ENCODE measurements around the gene PDK2.
A peak's percentile ranks its signal among the peaks of the same experiment; 100 is the strongest.

PDK2 gene

DNA sequence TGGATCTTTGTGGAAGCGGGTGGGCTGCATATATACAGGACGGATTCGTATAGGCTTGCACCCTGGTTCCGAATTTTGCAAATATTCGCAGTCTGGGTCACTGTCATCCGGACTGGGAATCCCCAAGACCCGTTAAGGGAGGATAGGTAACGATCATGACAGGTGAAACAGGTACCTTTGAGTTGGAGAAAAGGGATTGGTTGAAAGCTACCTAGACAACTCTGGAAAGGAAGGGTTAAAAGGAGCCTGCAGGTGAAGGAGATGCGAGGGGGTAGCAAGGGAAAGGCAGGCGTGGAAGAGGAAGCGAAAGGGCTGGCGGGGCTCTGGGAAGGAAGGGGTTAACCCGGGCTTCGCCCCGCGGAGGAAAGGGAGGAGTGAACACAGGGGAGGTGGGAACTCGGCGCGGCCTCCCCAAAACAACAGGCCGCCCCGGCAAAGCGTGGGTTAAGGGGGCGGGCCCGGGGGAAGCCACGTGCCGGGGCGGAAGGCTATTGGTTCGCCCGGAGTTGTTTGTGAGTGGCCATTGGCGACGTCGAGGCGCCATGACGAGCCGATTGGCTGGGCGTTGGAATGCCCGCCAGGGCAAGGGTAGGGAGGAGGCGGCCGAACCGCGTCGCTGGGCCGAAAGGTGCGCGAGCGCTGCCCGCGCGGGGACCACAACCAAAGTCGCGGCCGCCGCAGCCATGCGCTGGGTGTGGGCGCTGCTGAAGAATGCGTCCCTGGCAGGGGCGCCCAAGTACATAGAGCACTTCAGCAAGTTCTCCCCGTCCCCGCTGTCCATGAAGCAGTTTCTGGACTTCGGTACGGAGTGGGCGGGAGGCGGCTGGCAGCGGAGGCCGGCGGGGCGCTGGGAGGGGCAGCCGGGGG is at the start of gene PDK2:
Gene PDK2 (plus strand): TSS at position 599 of the 867 bp plus-strand sequence. CDS start 85 bp downstream, at position 684.
- peak; percentile 86 for DNase-seq (ENCODE audit: low read depth, low spot score)

DNA sequence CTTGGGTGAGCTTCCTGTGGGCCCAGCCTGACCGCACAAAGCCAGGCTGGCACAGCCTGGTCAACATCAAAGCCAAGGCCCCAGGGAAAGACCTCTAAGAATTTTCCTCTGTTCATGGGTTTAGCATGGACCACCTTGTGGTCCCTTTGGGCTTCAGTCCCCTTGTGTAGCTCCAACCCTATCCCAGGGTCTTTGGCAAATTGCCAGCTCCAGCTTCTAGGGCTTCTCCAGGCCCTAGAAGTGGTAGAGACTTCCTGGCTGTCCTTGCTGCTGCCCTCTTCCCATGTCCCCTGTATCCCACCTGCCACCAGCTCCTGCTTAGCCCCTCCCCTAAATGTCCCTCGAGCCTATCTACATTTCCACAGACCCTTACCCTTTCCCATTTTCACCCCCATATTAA is 49.0 kb upstream of the PDK2 start:
- DNase-seq (ENCODE audit: low read depth, low spot score): no peak

- DNase-seq (ENCODE audit: low read depth, low spot score): no peak
Measured at GRCh38 chr17:50046667-50047066, 48.5 kb upstream of the PDK2 start.

GRCh38 chr17:50047083-50047482 is 48.1 kb upstream of the PDK2 start:
- no peak for DNase-seq (ENCODE audit: low read depth, low spot score)

DNA sequence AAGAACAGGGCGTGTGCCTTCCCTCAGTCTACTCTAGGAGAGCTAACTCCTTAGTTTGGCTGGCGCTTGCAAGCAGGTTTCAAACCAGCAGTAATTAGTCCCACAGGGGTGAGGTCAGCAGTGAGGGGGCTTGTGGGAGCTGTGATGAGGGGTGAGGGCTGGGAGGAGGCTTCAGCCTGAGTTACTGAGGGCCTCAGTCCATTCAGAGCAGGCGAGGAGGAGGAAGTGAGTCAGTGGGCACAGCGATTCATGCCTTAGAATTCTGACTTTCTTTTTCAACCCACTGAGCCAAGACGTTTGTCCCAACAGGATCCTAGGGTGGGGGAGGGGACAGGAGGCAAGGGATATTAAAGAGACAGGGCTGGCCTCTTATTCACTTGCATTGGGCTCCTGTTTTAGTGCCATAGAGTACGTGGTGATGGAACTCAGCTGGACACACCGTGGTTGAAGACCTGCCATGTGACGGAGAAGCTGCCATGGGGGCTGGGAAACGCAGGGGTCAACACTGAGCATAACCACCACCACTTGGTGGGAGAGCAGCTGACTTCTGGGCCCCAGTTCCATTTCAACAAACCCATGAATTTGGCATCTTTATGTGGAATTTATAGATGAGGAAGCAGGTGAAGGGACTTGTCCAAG is 47.5 kb upstream of the PDK2 start:
- no peak for DNase-seq (ENCODE audit: low read depth, low spot score)

GRCh38 chr17:50048146-50048720 is 46.9 kb upstream of the PDK2 start:
- DNase-seq (ENCODE audit: low read depth, low spot score): no peak

DNA sequence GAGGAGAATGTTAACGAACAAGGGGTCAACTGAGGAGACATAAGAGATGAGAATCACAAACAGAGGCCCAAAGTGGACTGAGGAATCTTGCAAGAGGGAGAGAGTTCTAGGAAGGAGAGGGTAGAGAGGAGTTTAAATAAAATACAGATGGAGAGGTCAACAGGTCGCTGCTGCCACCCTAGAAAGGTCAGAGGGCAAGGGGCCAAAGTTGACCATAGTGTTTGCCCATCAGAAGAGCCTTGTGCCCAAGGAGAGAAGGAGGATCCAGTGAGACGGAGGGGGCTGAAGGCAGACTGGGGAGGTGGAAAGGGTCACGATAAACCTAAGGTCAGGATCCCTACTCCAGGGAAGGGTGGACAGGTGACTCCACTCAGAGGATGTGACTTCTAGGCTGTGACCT is 46.2 kb upstream of the PDK2 start:
- DNase-seq (ENCODE audit: low read depth, low spot score): no peak

DNA sequence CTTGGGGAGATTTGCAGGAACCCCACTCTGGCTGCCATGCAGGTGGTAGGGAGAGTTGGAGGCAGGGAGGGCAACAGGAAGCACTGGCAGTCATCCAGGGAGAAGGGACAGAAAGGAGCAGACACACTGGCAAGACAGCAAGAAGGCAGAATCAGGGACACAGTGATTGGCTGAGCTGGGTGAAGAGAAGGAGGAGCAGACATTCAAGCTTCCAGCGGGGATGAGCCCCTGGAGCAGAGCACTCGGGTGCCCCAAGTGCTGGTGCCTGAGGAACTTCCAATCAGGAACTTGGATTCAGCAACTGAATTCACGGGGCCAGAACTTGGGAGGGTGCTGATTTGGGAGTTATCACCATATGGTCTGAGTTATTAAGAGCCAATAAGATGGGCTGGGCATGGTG is 45.5 kb upstream of the PDK2 start:
- no peak for DNase-seq (ENCODE audit: low read depth, low spot score)

- DNase-seq (ENCODE audit: low read depth, low spot score): no peak
Measured at GRCh38 chr17:50050431-50051032, 44.6 kb upstream of the PDK2 start.

GRCh38 chr17:50051082-50051576 is 44.0 kb upstream of the PDK2 start:
- DNase-seq (ENCODE audit: low read depth, low spot score): no peak

- no peak for DNase-seq (ENCODE audit: low read depth, low spot score)
Measured at GRCh38 chr17:50051606-50052005, 43.5 kb upstream of the PDK2 start.

DNA sequence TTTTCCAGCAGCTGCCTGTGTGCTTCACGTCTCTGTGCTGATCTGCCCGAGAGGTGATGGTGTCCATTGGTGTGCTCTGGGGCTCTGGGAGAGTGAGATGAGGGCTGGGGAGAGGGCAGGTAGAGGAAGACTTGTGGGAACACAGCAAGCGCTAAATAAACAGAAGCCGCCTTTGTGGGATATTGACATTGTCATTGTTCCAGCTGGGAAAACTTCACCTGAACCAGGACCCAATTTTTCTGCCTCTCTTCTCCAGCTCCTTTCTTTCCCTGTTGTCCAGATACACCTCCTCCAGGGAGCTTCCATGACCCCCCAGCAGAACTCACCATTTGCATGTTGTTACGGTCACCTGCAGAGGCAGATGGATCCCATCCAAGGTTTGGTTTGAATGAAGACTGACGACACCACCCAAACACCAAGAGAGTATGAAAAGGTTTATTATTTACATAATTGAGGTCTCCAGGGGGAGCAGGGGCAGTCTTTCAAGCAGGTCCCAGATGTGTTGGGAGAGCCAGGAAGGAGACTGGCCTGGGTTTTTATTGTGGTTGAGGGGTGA is 42.8 kb upstream of the PDK2 start:
- no peak for DNase-seq (ENCODE audit: low read depth, low spot score)

GRCh38 chr17:50052822-50053653 is 42.1 kb upstream of the PDK2 start:
- DNase-seq (ENCODE audit: low read depth, low spot score): no peak

- DNase-seq (ENCODE audit: low read depth, low spot score): no peak
Measured at GRCh38 chr17:50053654-50053960, 41.5 kb upstream of the PDK2 start.

GRCh38 chr17:50055055-50055425 is 40.1 kb upstream of the PDK2 start:
- no peak for DNase-seq (ENCODE audit: low read depth, low spot score)

GRCh38 chr17:50055426-50056216 is 39.5 kb upstream of the PDK2 start, which contains the start of gene ITGA3:
ITGA3 (plus strand) TSS chr17:50056110; CDS start chr17:50056440, 330 bp downstream.
- DNase-seq (ENCODE audit: low read depth, low spot score): no peak

- no peak for DNase-seq (ENCODE audit: low read depth, low spot score)
Measured at GRCh38 chr17:50056217-50056960, 38.8 kb upstream of the PDK2 start.

DNA sequence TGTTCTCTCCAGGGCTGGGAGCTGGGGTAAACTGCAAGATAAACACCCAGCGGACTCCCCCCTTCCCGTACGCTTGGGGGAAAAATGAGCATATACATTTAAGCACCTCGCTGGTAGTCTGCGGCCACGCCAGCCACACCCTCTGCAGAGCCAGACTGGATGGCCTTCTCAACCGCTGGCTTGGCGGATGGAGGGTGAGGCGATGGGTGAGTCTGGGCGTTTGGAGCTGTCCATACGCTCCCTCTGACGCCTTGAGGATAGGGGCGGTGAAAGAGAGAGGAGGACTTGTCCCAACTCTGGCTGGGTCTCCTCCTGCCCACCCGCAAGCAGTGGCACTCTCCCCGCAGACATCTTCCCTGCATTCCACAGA is 38.2 kb upstream of the PDK2 start:
- DNase-seq (ENCODE audit: low read depth, low spot score): no peak

DNA sequence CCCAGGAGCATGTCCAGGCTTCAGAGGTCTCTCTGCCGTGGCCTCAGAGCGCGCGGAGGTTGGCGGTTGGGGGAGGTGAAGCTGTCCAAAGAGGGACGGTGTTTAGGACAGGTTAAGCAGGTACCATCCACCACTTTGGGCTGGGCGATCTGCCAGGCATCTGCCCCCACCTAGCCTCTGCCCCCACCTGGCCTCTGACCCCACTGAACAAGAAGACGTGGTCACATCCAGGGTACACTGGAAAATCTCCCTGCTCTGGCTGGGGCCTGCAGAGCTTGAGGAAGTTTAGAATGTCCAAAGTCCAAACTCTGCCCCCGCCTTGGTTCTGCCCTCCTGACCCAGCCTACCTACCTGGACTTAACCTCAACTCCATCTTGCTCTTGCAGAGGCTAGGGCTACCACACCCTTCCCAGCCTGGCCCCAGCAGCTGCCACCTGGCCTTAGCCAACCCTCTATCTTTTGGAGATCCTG is 37.6 kb upstream of the PDK2 start:
- no peak for DNase-seq (ENCODE audit: low read depth, low spot score)

Measured in brain pericyte (primary cell).